WTC11 (cell line): ENCODE data around the gene PRKAG2. TPM values are rescaled to one million over a fixed set of nuclear protein-coding genes. Genes with fewer than 3 reads are reported as not detected.

Experiments
- ATAC-seq: fragments of 200-7000 bp; cut with Tn5 transposase; 2 replicates; pipeline ENCODE4 v1.10.0; 2021; ENCODE audit warnings: mild to moderate bottlenecking, moderate library complexity
- CTCF ChIA-PET: fragments of 300-600 bp; sonication (Branson Sonifier 250); formaldehyde crosslinking; loops from one replicate; lab custom pipeline; 2021; ENCODE audit warnings: antibody characterized with exemption; lab: Charles Lee
- POLR2A ChIA-PET: fragments of 350-600 bp; sonication (Branson Sonifier 250); formaldehyde crosslinking; loops from one replicate; lab custom pipeline; 2021; ENCODE audit warnings: antibody characterized with exemption; lab: Charles Lee
- DNase-seq: peaks from one replicate; pipeline ENCODE4 v3.0.0; 2021; ENCODE audit warnings: low spot score
- H3K27ac Mint-ChIP-seq: 2 replicates; pipeline ENCODE4 v1.8.0; 2021; ENCODE audit warnings: mixed read lengths
- H3K27me3 Mint-ChIP-seq: 2 replicates; pipeline ENCODE4 v1.8.0; 2021; ENCODE audit warnings: low read depth, mild to moderate bottlenecking, moderate library complexity, mixed read lengths
- H3K36me3 Mint-ChIP-seq: 2 replicates; pipeline ENCODE4 v1.8.0; 2021; ENCODE audit warnings: mixed read lengths
- H3K4me1 Mint-ChIP-seq: 2 replicates; pipeline ENCODE4 v1.8.0; 2022; ENCODE audit warnings: mixed read lengths
- H3K4me3 Mint-ChIP-seq: 2 replicates; pipeline ENCODE4 v1.8.0; 2021; ENCODE audit warnings: mild to moderate bottlenecking, moderate library complexity, mixed read lengths
- H3K9me3 Mint-ChIP-seq: 2 replicates; pipeline ENCODE4 v1.8.0; 2021; ENCODE audit warnings: mixed read lengths
- CREB1 ChIP-seq: sonication (generic); formaldehyde crosslinking; IDR thresholded peaks from 2 replicates; pipeline ENCODE4 v1.8.0; 2023; ENCODE audit warnings: mild to moderate bottlenecking, missing genetic modification reagents
- NFYB ChIP-seq: sonication (generic); formaldehyde crosslinking; conservative IDR thresholded peaks from 2 replicates; pipeline ENCODE4 v1.8.0; 2022; ENCODE audit warnings: low read depth, missing genetic modification reagents
- SMAD3 ChIP-seq: sonication (generic); formaldehyde crosslinking; IDR thresholded peaks from 2 replicates; pipeline ENCODE4 v1.8.0; 2022; ENCODE audit warnings: missing genetic modification reagents, mild to moderate bottlenecking, borderline replicate concordance
- ZNF219 ChIP-seq: sonication (generic); formaldehyde crosslinking; IDR thresholded peaks from 2 replicates; pipeline ENCODE4 v1.8.0; 2023; ENCODE audit warnings: missing genetic modification reagents, mild to moderate bottlenecking, borderline replicate concordance
- ZNF396 ChIP-seq: fragments of 250-450 bp; sonication (Bioruptor Pico); IDR thresholded peaks from 2 replicates; pipeline ENCODE4 v1.8.0; 2021; ENCODE audit warnings: mild to moderate bottlenecking, moderate library complexity, borderline replicate concordance
- total RNA-seq: library from RNA; stranded (reverse); gene quantifications from 3 replicates; pipeline ENCODE4 v1.2.3, GENCODE V29; 2021
- TF ChIP-seq, protein P1 (sequence below): sonication (generic); formaldehyde crosslinking; IDR thresholded peaks from 2 replicates; pipeline ENCODE4 v1.8.0; 2022; ENCODE audit warnings: mild to moderate bottlenecking, missing genetic modification reagents
- TF ChIP-seq, protein P2 (sequence below): sonication (generic); formaldehyde crosslinking; IDR thresholded peaks from 2 replicates; pipeline ENCODE4 v1.8.0; 2023; ENCODE audit warnings: missing genetic modification reagents, mild to moderate bottlenecking, borderline replicate concordance
- TF ChIP-seq, protein P3 (sequence below): fragments of 250-450 bp; sonication (Bioruptor Pico); IDR thresholded peaks from 2 replicates; pipeline ENCODE4 v1.9.0; 2021; ENCODE audit warnings: mild to moderate bottlenecking, borderline replicate concordance
- TF ChIP-seq, protein P4 (sequence below): sonication (generic); formaldehyde crosslinking; IDR thresholded peaks from 2 replicates; pipeline ENCODE4 v1.8.1; 2022; ENCODE audit warnings: low read depth, missing genetic modification reagents, borderline replicate concordance
- TF ChIP-seq, protein P5 (sequence below): sonication (generic); formaldehyde crosslinking; IDR thresholded peaks from 2 replicates; pipeline ENCODE4 v1.8.0; 2023; ENCODE audit warnings: missing genetic modification reagents
- TF ChIP-seq, protein P6 (sequence below): sonication (generic); formaldehyde crosslinking; IDR thresholded peaks from 2 replicates; pipeline ENCODE4 v1.8.1; 2023; ENCODE audit warnings: mild to moderate bottlenecking, missing genetic modification reagents, moderate library complexity
- TF ChIP-seq, protein P7 (sequence below): sonication (generic); formaldehyde crosslinking; IDR thresholded peaks from 2 replicates; pipeline ENCODE4 v1.8.0; 2022; ENCODE audit warnings: mild to moderate bottlenecking, missing genetic modification reagents

Gene PRKAG2
- total RNA-seq, 1 experiment from 2014 or later: 20.3 TPM

DNA sequence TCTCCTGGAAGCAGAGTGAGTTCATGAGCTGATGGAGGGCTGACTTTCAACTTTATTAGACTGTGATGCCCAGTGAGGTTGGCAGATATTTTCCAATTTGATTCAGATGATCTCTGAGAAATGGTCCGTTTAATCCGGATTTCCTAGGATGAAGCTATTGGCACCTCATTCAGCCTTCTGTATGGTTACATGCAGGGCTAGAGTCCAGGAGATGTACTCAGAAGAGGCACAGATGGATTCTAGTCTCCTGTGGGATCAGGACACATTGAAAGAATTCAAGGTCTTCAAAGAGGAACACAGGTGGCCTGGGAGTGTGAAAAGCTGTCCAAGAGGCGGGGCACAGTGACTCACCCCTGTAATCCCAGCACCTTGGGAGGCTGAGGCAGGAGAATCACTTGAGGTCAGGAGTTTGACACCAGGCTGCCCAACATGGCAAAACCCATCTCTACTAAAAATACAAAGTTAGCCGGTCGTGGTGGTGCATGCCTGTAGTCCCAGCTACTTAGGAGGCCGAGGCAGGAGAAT is 334.2 kb downstream of the PRKAG2 start:
- Mint-ChIP-seq H3K4me3 (no peak overlapping the region), H3K27me3 (no peaks in the 10 kb centered on the region), H3K27ac (no peak overlapping the region), H3K4me1 (peaks cover 15% of the 10 kb centered on the region), H3K36me3 (no peaks in the 10 kb centered on the region), H3K9me3 (no peaks in the 10 kb centered on the region)
- ChIA-PET POLR2A (no interaction called here), CTCF (interaction anchor here (0.6 to 1.3 kb wide), 4 partner anchors 21 to 163 kb away, joined by 3 read pairs; no protein-coding TSS in a partner anchor)
- TF ChIP-seq SMAD3 (no peak), CREB1 (CRISPR knock-in tag) (no peak), ZNF219 (no peak), NFYB (CRISPR knock-in tag) (no peak), ZNF396 (no peak)
- TF ChIP-seq, protein P1, sequence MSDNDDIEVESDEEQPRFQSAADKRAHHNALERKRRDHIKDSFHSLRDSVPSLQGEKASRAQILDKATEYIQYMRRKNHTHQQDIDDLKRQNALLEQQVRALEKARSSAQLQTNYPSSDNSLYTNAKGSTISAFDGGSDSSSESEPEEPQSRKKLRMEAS (CRISPR knock-in tag): no peak
- TF ChIP-seq, protein P2, sequence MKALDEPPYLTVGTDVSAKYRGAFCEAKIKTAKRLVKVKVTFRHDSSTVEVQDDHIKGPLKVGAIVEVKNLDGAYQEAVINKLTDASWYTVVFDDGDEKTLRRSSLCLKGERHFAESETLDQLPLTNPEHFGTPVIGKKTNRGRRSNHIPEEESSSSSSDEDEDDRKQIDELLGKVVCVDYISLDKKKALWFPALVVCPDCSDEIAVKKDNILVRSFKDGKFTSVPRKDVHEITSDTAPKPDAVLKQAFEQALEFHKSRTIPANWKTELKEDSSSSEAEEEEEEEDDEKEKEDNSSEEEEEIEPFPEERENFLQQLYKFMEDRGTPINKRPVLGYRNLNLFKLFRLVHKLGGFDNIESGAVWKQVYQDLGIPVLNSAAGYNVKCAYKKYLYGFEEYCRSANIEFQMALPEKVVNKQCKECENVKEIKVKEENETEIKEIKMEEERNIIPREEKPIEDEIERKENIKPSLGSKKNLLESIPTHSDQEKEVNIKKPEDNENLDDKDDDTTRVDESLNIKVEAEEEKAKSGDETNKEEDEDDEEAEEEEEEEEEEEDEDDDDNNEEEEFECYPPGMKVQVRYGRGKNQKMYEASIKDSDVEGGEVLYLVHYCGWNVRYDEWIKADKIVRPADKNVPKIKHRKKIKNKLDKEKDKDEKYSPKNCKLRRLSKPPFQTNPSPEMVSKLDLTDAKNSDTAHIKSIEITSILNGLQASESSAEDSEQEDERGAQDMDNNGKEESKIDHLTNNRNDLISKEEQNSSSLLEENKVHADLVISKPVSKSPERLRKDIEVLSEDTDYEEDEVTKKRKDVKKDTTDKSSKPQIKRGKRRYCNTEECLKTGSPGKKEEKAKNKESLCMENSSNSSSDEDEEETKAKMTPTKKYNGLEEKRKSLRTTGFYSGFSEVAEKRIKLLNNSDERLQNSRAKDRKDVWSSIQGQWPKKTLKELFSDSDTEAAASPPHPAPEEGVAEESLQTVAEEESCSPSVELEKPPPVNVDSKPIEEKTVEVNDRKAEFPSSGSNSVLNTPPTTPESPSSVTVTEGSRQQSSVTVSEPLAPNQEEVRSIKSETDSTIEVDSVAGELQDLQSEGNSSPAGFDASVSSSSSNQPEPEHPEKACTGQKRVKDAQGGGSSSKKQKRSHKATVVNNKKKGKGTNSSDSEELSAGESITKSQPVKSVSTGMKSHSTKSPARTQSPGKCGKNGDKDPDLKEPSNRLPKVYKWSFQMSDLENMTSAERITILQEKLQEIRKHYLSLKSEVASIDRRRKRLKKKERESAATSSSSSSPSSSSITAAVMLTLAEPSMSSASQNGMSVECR (CRISPR knock-in tag): no peak
- TF ChIP-seq, protein P3, sequence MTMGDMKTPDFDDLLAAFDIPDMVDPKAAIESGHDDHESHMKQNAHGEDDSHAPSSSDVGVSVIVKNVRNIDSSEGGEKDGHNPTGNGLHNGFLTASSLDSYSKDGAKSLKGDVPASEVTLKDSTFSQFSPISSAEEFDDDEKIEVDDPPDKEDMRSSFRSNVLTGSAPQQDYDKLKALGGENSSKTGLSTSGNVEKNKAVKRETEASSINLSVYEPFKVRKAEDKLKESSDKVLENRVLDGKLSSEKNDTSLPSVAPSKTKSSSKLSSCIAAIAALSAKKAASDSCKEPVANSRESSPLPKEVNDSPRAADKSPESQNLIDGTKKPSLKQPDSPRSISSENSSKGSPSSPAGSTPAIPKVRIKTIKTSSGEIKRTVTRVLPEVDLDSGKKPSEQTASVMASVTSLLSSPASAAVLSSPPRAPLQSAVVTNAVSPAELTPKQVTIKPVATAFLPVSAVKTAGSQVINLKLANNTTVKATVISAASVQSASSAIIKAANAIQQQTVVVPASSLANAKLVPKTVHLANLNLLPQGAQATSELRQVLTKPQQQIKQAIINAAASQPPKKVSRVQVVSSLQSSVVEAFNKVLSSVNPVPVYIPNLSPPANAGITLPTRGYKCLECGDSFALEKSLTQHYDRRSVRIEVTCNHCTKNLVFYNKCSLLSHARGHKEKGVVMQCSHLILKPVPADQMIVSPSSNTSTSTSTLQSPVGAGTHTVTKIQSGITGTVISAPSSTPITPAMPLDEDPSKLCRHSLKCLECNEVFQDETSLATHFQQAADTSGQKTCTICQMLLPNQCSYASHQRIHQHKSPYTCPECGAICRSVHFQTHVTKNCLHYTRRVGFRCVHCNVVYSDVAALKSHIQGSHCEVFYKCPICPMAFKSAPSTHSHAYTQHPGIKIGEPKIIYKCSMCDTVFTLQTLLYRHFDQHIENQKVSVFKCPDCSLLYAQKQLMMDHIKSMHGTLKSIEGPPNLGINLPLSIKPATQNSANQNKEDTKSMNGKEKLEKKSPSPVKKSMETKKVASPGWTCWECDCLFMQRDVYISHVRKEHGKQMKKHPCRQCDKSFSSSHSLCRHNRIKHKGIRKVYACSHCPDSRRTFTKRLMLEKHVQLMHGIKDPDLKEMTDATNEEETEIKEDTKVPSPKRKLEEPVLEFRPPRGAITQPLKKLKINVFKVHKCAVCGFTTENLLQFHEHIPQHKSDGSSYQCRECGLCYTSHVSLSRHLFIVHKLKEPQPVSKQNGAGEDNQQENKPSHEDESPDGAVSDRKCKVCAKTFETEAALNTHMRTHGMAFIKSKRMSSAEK (CRISPR knock-in tag): no peak
- TF ChIP-seq, protein P4, sequence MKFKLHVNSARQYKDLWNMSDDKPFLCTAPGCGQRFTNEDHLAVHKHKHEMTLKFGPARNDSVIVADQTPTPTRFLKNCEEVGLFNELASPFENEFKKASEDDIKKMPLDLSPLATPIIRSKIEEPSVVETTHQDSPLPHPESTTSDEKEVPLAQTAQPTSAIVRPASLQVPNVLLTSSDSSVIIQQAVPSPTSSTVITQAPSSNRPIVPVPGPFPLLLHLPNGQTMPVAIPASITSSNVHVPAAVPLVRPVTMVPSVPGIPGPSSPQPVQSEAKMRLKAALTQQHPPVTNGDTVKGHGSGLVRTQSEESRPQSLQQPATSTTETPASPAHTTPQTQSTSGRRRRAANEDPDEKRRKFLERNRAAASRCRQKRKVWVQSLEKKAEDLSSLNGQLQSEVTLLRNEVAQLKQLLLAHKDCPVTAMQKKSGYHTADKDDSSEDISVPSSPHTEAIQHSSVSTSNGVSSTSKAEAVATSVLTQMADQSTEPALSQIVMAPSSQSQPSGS: no peak
- TF ChIP-seq, protein P5, sequence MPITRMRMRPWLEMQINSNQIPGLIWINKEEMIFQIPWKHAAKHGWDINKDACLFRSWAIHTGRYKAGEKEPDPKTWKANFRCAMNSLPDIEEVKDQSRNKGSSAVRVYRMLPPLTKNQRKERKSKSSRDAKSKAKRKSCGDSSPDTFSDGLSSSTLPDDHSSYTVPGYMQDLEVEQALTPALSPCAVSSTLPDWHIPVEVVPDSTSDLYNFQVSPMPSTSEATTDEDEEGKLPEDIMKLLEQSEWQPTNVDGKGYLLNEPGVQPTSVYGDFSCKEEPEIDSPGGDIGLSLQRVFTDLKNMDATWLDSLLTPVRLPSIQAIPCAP (CRISPR knock-in tag): no peak
- DNase-seq (no peak), ATAC-seq (no peak)

DNA sequence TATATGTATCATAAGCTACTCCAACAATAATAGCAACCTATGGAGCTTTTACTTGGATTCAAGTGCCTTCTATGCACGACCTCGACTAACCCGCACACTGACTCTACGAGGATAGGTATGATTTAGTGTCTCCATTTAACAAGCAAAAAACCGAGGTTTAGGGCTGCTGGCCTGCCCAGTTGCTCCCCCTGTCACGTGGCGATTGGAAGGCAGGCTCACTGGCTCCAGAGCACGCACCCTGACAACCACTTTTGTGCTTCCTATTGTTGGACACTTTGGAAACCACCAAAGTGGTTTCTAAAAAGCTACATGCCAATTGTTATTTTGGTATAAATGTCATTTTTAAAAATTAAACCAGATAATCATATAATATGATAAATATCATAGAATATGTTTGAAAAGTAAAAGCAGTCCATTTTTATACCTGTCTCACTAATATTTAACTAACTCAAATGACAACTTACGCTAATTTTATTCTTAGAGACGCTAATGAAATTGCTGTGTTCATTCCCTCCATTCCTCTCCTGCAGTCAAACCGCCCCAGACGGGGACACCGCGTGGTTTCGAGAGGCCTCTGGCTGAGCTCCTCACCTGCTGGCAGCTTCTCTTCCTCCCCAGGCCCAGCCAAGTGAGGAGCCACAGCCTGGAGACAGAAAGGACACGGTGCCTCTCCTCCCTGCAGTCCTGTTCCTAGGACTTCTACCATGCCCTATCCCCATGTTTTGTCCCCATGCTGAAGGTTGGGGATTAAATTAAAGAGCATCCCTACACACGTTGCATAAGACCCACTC is 335.0 kb downstream of the PRKAG2 start:
- no peaks in the 10 kb centered on the region for H3K9me3 Mint-ChIP-seq
- no peaks in the 10 kb centered on the region for H3K27me3 Mint-ChIP-seq
- no peak overlapping the region for H3K27ac Mint-ChIP-seq
- TF ChIP-seq, protein P6, sequence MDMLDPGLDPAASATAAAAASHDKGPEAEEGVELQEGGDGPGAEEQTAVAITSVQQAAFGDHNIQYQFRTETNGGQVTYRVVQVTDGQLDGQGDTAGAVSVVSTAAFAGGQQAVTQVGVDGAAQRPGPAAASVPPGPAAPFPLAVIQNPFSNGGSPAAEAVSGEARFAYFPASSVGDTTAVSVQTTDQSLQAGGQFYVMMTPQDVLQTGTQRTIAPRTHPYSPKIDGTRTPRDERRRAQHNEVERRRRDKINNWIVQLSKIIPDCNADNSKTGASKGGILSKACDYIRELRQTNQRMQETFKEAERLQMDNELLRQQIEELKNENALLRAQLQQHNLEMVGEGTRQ (CRISPR knock-in tag): peak; percentile 44; the same call in 1 of the 2 replicates
- TF ChIP-seq, protein P7, sequence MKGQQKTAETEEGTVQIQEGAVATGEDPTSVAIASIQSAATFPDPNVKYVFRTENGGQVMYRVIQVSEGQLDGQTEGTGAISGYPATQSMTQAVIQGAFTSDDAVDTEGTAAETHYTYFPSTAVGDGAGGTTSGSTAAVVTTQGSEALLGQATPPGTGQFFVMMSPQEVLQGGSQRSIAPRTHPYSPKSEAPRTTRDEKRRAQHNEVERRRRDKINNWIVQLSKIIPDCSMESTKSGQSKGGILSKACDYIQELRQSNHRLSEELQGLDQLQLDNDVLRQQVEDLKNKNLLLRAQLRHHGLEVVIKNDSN: 0 out of 2 replicates have a peak, but pooled peaks have one; percentile 27
- TF ChIP-seq, protein P5 (CRISPR knock-in tag): no peak
- ChIA-PET POLR2A (no interaction called here), CTCF (interaction anchor here (0.6 to 1.3 kb wide), 4 partner anchors 20 to 93 kb away, joined by 3 to 5 read pairs (median 3); no protein-coding TSS in a partner anchor)
- H3K4me3 Mint-ChIP-seq: no peak overlapping the region
- peaks cover 15% of the 10 kb centered on the region for H3K4me1 Mint-ChIP-seq
- no peaks in the 10 kb centered on the region for H3K36me3 Mint-ChIP-seq
- DNase-seq (no peak), ATAC-seq (no peak)
